GM18502 (cell line): ENCODE results near the gene ROR1.
"Not testable (repeated sequence)": the region's sequence is repeated elsewhere in the genome, so short reads cannot be mapped to it uniquely, and the experiment has no call there.

Experiments used
- ATAC-seq: cut with Tn5 transposase; IDR thresholded peaks from one replicate; pipeline ENCODE4 v1.9.1; 2021; ENCODE audit warnings: mild to moderate bottlenecking; ENCODE audit not compliant: unreplicated experiment, poor library complexity

Gene ROR1

DNA sequence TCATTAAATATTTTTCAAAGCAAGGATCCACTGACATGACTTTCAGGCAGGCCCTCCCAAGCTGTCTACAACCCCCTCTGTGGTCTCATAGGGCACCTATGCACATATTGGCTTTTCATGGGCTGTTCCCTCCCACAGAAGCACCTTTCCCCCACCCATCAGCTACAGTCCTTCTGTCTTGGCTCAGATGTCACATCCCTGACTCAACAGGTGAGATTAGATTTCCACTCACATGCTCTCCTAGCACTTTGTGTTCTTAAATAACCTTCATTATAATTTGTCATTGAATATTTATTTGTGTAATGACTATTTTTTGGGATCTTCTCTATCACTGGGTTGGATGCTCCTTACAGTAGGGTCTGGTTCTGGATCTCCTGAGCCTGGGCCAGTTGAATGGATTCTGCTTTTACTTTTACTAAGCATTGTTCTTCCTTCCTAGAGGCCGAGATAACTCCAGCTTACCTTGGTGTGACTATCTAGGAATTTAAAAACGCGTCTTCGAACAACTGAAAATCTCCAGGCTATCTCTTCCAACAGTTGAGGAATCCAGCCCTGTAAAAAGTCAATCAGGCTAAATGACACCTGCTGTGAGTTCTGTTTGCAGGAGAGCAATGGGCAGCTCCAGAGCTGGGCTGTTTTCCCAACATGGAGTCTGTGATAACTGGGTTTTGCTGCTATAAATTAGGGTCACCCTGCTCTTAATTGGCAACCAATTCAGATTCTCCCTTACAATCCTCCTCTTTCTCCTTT is 16.2 kb downstream of the ROR1 start:
- no peak for ATAC-seq

DNA sequence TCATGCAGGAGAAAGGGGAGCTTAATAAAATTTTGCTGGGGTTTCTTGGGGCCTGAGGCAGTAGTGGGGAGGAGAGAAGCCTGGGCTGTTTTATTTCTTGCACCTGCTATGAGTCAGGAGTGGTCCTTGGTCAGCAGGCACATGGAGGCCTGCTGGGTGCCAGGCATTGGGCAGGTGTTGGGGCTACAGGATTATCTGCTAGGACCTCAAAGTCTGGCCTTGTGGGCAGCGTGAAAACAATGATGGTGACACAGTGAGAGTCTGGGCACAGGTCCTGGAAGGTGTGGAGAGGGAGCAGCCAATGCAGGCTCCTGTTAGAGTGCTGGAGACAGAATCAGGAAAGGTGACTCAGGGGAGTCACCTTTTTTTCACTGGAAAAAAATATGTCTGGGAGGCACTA is 17.2 kb downstream of the ROR1 start:
- ATAC-seq = no peak

- ATAC-seq = no peak
These were observed 18.3 kb downstream of the ROR1 start for GRCh38 chr1:63792152-63792551.

- ATAC-seq = no peak
These were observed 20.0 kb downstream of the ROR1 start for GRCh38 chr1:63793741-63794240.

- no peak for ATAC-seq
These were observed 20.5 kb downstream of the ROR1 start for GRCh38 chr1:63794354-63794753.

DNA sequence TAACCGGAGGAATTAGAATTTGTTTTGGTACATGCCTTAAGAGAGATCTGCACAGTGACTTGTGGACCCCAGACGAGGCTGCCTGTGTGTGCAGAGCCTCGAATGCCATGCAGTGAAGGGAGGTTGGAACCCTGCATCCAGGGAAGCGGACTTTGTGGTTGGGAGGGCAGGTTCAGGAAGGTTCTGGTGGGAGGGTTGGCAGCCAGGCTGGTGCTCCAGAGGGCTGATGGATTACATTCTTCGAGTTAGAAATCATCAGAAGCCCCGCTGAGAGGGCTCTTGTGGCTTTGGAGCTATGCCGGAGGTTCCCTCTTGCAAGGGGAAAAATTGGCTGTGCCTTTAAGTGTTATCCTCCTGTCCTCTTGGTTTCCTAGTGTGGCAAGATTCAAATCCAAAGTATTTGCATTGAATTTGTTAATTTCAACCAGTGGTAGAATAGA is 21.1 kb downstream of the ROR1 start:
- ATAC-seq = no peak

DNA sequence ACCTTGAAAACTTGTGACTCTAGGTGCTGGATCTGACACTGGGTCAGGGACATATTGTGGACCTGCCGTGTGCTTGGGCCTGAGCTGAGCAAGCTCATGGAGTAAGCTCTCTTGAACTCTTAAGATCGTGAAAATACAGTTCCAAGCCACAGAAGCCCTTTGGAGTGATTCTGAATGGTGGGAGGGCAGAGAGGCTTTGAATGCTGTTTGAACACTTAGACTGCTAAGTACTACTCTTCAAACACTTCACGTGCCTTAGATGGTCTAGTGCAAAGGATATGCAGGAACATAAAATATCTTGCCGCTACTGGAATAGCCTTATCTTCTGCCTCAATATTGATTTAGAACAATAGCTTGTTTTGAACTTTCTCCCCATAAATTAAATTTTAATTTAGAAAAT is 21.6 kb downstream of the ROR1 start:
- no peak for ATAC-seq

- no peak for ATAC-seq
These were observed 23.4 kb downstream of the ROR1 start for GRCh38 chr1:63797056-63797726.

DNA sequence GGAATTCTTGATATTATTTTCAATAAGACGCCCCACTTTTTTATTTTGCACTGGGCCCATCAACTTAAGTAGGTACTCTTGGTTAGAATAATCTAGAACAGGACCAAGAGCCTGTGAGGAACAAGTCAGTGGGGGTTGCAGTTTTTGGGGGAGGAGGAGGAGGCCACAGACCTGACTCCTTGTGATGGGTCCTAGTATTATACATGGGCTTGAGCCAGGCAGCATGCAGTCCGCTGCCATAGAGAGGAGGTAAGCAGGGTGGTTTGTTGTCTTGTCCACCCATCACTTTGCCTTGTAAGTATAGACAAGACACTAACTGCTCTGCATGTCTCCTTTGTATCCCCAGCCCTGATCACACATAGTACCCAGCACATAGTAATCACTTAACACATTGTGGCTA is 24.5 kb downstream of the ROR1 start:
- ATAC-seq = no peak

DNA sequence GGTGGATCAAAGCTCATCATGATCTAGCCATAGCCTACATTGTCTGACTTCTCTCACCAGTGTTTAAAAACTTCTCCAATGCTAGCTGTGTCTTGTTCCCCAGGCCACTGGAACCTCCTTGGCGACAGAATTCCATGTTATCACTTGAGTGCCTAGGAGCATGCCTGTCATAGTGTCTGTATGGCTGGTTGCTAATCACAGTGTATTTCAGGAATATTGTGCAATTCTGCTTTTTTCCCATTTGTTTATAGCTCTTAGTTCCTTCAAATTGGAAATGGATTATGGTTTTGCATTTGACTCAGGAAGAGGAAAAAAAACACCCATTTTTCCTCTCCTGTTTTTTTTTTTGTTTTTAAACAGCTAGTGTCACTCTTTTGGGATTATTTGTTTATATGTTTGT is 25.5 kb downstream of the ROR1 start:
- no peak for ATAC-seq

DNA sequence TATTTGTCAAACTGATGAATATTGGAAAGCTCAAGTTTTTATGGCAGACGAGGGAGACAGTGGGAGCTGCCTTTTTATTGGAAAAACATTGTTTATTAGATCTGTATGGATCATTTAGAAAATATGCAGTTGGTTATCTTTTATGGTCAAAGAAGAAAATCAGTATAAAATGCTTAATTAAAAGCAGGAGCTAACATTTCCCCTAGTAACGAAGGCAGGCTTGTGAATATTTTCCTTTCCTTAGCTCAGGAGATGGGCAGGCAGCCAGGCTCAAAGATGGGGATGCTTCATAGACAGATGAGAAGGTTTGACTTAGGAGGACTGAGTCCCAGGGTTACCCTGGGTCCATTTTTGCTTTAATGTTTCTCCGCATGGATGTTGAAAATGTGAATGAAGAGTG is 26.0 kb downstream of the ROR1 start:
- no peak for ATAC-seq

DNA sequence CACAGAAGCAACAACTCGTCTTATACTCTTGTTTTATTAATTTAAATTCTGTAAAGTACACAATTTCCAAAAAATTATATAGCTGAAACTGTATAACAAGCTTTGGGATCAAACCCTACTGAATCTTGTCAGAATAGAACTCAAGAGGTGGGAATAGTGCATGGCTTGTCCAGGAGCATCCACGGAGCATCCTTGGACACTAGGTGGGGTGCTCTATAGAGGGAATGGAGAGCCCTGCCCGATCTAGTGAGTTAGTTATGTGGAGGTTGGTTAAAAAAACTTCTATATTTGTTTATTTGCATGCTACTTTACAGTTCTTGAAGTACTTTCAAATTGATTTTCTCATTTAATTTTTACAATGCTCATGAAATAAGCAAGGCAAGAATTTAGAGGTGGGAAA is 28.3 kb downstream of the ROR1 start:
- no peak for ATAC-seq

DNA sequence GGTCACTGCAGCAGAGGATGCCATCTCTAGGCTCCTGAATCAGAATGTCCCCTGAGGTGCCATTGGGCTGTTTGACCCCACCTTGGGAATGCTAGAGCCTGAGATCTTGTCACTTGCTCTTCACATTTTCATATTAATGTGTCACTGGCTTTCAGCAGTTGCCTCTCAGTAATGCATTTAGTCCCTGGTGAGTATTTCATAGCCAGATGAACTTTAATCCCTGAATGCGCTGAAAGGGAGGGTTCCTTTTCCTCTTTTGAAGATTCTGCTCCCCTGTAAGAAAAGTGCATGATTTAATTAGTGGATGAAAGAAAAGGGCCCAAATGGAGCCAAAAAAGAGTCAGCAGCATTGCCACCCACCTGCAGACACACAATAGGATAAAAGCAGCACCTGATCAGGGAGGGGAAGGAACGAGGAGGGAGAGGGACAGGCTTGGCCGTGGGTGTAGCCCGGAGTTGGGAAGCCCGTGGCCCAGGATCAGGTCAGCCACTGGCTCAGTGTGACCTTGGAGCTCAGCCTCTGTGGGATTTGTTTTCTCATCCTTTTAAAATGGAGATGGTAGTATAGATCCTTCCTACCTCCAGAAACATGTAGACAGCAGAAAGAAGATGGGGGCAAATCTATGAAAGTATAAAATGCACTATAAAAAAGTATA is 31.1 kb downstream of the ROR1 start:
- no peak for ATAC-seq

DNA sequence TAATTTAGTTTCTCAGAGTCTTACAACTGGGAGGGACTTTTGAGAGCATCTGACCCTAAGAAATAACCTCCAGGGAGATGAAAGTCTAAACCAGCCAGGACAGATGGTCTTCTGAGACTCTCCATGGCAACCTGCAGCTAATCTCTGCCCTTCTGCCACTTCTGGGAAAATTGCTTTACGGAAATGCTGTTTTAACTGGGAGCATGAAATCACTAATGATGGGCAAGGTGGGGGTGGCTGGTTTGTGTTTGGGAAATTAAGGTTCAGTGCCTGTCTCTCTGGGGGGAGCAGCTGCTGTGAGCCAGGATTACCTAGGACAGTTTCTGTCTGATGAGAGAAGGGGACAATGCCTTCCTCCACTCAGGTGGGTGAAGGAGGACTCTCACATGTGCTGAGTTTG is 33.2 kb downstream of the ROR1 start:
- ATAC-seq = no peak

DNA sequence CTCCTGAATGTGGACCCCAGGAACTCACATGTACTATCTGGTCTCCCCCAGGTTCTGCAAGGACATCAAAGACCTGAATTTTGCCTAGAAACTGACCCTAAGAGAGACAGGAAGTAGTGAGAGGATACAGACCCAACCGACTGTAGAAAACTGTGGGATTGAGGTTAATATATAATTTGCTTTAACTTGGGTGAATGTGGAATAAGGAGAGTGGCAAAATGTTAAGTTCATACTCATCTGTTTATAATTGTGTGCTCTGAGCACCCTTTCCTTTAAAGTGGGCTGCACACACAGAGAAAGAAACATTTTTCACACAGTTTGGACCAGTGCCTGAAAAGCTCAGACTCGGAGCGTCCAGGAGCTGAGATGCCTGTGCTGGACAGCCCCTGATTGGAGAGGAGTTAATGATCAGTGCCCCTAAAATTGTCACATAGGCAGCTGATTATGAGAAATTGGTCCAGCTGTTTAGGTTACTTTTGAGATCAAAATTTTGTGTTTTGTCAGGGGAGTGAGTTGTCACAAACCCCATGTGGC is 37.2 kb downstream of the ROR1 start:
- no peak for ATAC-seq

DNA sequence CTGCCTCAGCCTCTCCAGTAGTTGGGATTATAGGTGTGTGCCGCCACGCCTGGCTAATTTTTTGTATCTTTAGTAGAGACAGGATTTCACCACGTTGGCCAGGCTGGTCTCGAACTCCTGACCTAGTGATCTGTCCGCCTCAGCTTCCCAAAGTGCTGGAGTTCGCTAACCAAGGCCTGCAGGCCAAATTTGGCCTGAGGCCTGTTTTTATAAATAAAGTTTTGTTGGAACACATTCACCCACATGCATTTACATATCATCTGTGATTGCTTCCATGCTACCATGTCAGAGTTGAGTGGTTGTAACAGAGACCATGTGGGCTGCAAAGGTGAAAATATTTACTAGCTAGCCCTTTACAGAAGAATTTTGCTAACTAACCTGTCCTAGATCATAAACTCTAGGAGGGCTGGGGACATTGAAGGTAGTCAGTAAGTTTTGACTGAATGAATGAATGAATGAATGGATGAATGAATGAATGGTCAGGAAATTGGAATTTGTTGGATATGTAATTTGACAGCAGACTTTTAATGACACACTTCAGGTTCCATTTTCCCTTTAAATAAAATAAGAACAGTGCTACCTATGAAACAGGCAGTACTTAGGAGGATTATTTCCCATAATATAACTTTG is 38.4 kb downstream of the ROR1 start:
- ATAC-seq = no peak

- no peak for ATAC-seq
These were observed 40.0 kb downstream of the ROR1 start for GRCh38 chr1:63813829-63814277.

GRCh38 chr1:63816217-63816815 is 42.5 kb downstream of the ROR1 start:
- not testable (repeated sequence) for ATAC-seq

DNA sequence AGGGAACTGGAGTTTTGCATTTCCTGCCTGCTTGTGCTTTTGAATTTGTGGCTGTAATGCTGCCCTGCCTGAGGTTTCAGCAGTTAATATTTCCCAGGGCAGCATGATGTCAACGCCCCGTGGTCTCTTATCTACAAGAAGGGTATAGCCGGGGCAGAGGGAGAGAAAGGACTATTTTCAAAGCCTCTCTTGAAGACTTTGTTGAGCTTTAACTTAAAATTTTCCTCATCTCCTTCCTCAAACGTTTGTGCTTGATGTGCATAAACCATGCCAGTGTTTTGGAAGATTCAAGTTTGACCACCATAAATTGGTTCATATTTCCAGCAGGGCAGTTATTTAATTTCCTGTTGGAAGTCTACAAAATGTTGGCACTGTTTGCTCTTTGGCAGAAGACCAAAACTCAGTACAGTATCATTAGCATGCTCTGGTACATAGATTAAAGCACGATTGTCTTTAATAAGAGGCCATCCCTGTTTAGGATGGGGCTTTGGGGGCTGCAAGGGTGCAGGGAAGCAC is 43.4 kb downstream of the ROR1 start:
- no peak for ATAC-seq

DNA sequence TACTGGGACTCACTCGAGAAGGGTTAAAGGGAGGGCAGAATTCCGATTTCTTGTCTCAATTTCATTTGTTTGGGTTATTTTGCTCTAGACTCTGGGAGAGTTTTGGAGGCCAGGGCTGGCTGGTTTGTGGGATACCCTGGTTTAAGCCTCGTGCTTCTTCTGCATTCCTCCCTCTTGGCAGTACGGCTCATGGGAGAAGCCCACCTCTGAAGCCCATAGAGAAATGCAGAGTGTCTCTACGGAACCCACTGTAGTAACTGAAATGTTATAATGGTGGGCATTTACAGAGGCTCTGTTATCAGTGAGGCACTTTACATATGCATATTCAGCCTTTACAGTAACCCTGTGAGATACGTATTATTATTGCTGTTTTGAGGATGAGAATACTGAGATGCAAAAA is 43.9 kb downstream of the ROR1 start:
- no peak for ATAC-seq
